ENCODE results near the gene CADPS2.

CADPS2 gene

DNA sequence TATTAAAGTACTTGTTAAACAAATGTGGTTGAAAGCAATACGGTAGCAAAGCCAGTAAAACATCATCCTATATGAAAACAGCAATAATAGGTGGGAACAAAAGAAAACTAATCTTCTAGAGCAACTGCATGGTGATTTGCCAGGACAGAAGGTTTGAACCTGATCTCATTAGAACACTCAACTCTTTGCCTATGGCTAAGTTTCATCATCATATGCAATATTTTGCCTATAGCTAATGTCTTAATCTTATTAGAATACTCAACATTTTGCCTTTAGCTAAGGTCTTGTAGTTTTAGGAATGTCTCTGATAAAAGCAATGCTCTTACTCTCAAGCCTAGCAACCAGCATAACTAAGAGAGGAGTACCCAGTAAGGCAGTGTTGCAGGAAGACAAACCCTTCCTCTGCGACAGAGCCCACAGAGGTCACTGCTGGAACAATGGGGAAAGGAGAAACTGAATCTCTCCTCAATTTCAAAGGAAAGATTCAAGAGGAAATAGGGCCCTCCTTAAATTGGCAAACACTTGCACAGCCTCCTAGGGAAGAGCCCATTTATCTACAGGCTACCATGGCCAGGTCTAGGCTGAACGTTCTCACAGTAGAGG is 38.3 kb downstream of the CADPS2 start:
- H3K36me3 ChIP-seq (ENCODE audit: control insufficient read depth in 1 of 2, insufficient read depth in 2 of 2, low read depth in 1 of 2, low read length in 2 of 2), result no peaks in the 10 kb centered on the region
- no peak overlapping the region for H3K4me2 ChIP-seq (ENCODE audit: low read length, poor library complexity, severe bottlenecking)
- H2BK12ac ChIP-seq (ENCODE audit: low read length in 2 of 2), result no peak overlapping the region
- 33% methylated on average over 1 of the region's 3 CpGs for WGBS
- H3K18ac ChIP-seq (ENCODE audit: low read depth in 1 of 2, low read length in 2 of 2), result no peak overlapping the region
- no peak overlapping the region for H4K8ac ChIP-seq (ENCODE audit: low read length)
- H2BK15ac ChIP-seq (ENCODE audit: low read depth, poor library complexity, severe bottlenecking), result no peak overlapping the region
- no peak overlapping the region for H3K4me3 ChIP-seq (ENCODE audit: insufficient read depth in 1 of 2, low read depth in 1 of 2, low read length in 2 of 2)
- no peak overlapping the region for H3K4ac ChIP-seq (ENCODE audit: low read depth in 1 of 2, low read length in 2 of 2)
- no peak overlapping the region for H2AK5ac ChIP-seq (ENCODE audit: low read length, severe bottlenecking)
- no peak overlapping the region for H2AFZ ChIP-seq (ENCODE audit: low read depth, low read length)
- H3K9me3 ChIP-seq (ENCODE audit: control insufficient read depth, low read length), result peaks cover 6% of the 10 kb centered on the region
- no peak overlapping the region for H3K27ac ChIP-seq (ENCODE audit: low read length, poor library complexity, severe bottlenecking)
- no peak overlapping the region for H3K14ac ChIP-seq (ENCODE audit: low read length in 2 of 2)
- H4K91ac ChIP-seq (ENCODE audit: low read length), result no peak overlapping the region
- H3K4me1 ChIP-seq (ENCODE audit: control insufficient read depth, insufficient read depth, low read depth, low read length), result no peaks in the 10 kb centered on the region
- no peak overlapping the region for H3K9ac ChIP-seq (ENCODE audit: low read length)
- H3K27me3 ChIP-seq (ENCODE audit: control insufficient read depth in 1 of 2, insufficient read depth in 1 of 2, low read length in 2 of 2), result no peaks in the 10 kb centered on the region
- no peak for DNase-seq
- no peak overlapping the region for H2BK5ac ChIP-seq (ENCODE audit: low read depth, low read length, poor library complexity, severe bottlenecking)
- no peak overlapping the region for H3K23ac ChIP-seq (ENCODE audit: low read length in 2 of 2)
- no peaks in the 10 kb centered on the region for H3K79me1 ChIP-seq (replicated peaks; ENCODE audit: low read length, poor library complexity, severe bottlenecking)
- no peak overlapping the region for H2BK120ac ChIP-seq (ENCODE audit: low read depth, low read length)

DNA sequence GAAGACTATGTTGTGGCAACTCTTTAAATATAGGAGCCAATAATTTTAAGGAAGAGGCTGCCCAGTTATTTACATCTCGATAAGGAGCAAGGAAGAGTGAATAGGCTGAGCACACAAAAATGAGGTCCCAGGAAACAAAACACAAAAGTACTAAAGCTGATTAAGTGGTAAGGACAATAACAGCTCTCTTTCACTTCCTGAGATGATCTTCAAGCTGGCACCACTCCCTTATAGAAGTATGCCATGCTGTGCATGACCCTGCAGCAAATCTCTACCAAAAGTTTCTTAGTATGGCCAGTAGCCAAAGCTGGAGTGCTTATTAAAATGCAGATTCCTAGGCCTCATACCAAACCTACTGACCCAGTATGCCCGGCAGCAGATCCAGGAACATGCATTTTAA is 39.7 kb downstream of the CADPS2 start:
- H3K18ac ChIP-seq (ENCODE audit: low read depth in 1 of 2, low read length in 2 of 2), result no peak overlapping the region
- H2AFZ ChIP-seq (ENCODE audit: low read depth, low read length), result no peak overlapping the region
- H4K8ac ChIP-seq (ENCODE audit: low read length), result no peak overlapping the region
- H3K4me1 ChIP-seq (ENCODE audit: control insufficient read depth, insufficient read depth, low read depth, low read length), result no peaks in the 10 kb centered on the region
- H3K4ac ChIP-seq (ENCODE audit: low read depth in 1 of 2, low read length in 2 of 2), result no peak overlapping the region
- H3K79me1 ChIP-seq (replicated peaks; ENCODE audit: low read length, poor library complexity, severe bottlenecking), result no peaks in the 10 kb centered on the region
- no peak overlapping the region for H3K4me3 ChIP-seq (ENCODE audit: insufficient read depth in 1 of 2, low read depth in 1 of 2, low read length in 2 of 2)
- H2BK120ac ChIP-seq (ENCODE audit: low read depth, low read length), result no peak overlapping the region
- DNase-seq, result no peak
- no peak overlapping the region for H4K91ac ChIP-seq (ENCODE audit: low read length)
- H2AK5ac ChIP-seq (ENCODE audit: low read length, severe bottlenecking), result no peak overlapping the region
- WGBS, result 93% methylated on average over 2 of the region's 2 CpGs
- no peak overlapping the region for H2BK15ac ChIP-seq (ENCODE audit: low read depth, poor library complexity, severe bottlenecking)
- no peak overlapping the region for H2BK5ac ChIP-seq (ENCODE audit: low read depth, low read length, poor library complexity, severe bottlenecking)
- H2BK12ac ChIP-seq (ENCODE audit: low read length in 2 of 2), result no peak overlapping the region
- H3K27ac ChIP-seq (ENCODE audit: low read length, poor library complexity, severe bottlenecking), result no peak overlapping the region
- H3K4me2 ChIP-seq (ENCODE audit: low read length, poor library complexity, severe bottlenecking), result no peak overlapping the region
- H3K23ac ChIP-seq (ENCODE audit: low read length in 2 of 2), result no peak overlapping the region
- no peaks in the 10 kb centered on the region for H3K36me3 ChIP-seq (ENCODE audit: control insufficient read depth in 1 of 2, insufficient read depth in 2 of 2, low read depth in 1 of 2, low read length in 2 of 2)
- no peak overlapping the region for H3K9ac ChIP-seq (ENCODE audit: low read length)
- H3K9me3 ChIP-seq (ENCODE audit: control insufficient read depth, low read length), result peaks cover 6% of the 10 kb centered on the region
- H3K27me3 ChIP-seq (ENCODE audit: control insufficient read depth in 1 of 2, insufficient read depth in 1 of 2, low read length in 2 of 2), result no peaks in the 10 kb centered on the region
- no peak overlapping the region for H3K14ac ChIP-seq (ENCODE audit: low read length in 2 of 2)

DNA sequence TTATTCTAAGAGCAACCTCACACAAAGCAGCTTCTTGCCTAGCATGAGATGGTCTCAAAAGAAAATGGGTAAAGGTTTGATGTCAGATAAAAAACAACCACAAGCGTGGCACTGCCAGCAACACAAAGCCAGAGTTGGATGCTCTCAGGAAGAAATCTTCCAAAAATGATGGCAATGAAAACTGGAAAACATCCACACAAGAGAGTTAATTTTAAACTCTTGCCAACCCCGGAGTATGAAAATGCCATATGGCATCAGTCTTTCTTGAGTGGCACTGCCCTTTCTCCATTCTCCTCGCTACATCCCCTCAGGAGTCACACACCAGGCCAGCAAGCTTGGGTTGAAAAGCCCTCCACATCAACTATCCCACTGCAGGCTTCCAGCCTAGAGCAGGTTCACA is 41.0 kb downstream of the CADPS2 start:
- Histone ChIP-seq H4K91ac (ENCODE audit: low read length) (no peak overlapping the region), H3K9ac (ENCODE audit: low read length) (no peak overlapping the region), H3K4me2 (ENCODE audit: low read length, poor library complexity, severe bottlenecking) (no peak overlapping the region), H3K36me3 (ENCODE audit: control insufficient read depth in 1 of 2, insufficient read depth in 2 of 2, low read depth in 1 of 2, low read length in 2 of 2) (no peaks in the 10 kb centered on the region), H3K27ac (ENCODE audit: low read length, poor library complexity, severe bottlenecking) (no peak overlapping the region), H2BK15ac (ENCODE audit: low read depth, poor library complexity, severe bottlenecking) (no peak overlapping the region), H3K27me3 (ENCODE audit: control insufficient read depth in 1 of 2, insufficient read depth in 1 of 2, low read length in 2 of 2) (no peaks in the 10 kb centered on the region), H4K8ac (ENCODE audit: low read length) (no peak overlapping the region), H2AFZ (ENCODE audit: low read depth, low read length) (no peak overlapping the region), H3K79me1 (replicated peaks; ENCODE audit: low read length, poor library complexity, severe bottlenecking) (no peaks in the 10 kb centered on the region), H2BK120ac (ENCODE audit: low read depth, low read length) (no peak overlapping the region), H3K23ac (ENCODE audit: low read length in 2 of 2) (no peak overlapping the region), H2AK5ac (ENCODE audit: low read length, severe bottlenecking) (no peak overlapping the region), H3K18ac (ENCODE audit: low read depth in 1 of 2, low read length in 2 of 2) (no peak overlapping the region), H3K9me3 (ENCODE audit: control insufficient read depth, low read length) (no peaks in the 10 kb centered on the region), H3K4me1 (ENCODE audit: control insufficient read depth, insufficient read depth, low read depth, low read length) (no peaks in the 10 kb centered on the region), H2BK5ac (ENCODE audit: low read depth, low read length, poor library complexity, severe bottlenecking) (no peak overlapping the region), H3K4ac (ENCODE audit: low read depth in 1 of 2, low read length in 2 of 2) (no peak overlapping the region), H3K4me3 (ENCODE audit: insufficient read depth in 1 of 2, low read depth in 1 of 2, low read length in 2 of 2) (no peak overlapping the region), H3K14ac (ENCODE audit: low read length in 2 of 2) (no peak overlapping the region), H2BK12ac (ENCODE audit: low read length in 2 of 2) (no peak overlapping the region)
- no peak for DNase-seq
- 92% methylated on average over 3 of the region's 3 CpGs for WGBS

DNA sequence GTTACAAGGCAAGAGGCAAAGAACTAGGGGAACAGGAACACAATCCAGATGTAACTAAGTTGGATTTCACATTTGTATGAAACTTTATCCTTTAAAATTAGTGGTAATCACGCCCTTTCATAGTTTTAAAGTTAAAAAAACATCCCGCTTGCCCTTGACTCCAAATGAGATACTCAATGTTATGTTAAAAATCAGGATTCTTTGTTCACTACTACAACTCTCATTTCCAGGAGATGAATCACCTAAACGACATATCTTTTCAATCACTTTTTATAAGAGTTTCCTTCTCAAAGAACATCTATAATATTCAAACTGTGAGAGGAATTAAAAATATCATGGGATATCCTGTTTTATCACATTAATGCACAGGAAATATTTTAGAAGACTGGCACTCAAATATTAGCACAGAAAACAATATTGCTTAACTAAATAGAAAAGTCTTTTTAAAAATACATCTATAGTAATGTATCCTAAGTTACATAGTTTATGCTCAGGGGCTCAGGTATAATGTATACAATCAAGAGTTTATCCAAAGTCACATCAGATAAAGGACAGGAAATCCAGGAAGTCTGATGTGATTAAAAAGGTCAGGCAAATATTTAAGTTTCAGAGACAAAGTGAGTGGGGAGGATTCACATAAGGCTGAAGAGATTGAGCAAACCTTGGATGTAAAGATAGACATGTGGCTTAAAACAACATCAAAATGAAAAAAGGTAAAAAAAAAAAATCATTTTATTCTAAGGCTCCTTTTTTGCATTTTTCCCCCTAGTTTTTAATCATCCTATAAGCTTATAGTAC is 41.9 kb downstream of the CADPS2 start:
- H2AFZ ChIP-seq (ENCODE audit: low read depth, low read length), result no peak overlapping the region

More for the DNA sequence above, 41.9 kb downstream of the CADPS2 start:
- Histone ChIP-seq H3K27me3 (ENCODE audit: control insufficient read depth in 1 of 2, insufficient read depth in 1 of 2, low read length in 2 of 2) (no peaks in the 10 kb centered on the region), H2BK120ac (ENCODE audit: low read depth, low read length) (no peak overlapping the region), H2AK5ac (ENCODE audit: low read length, severe bottlenecking) (no peak overlapping the region), H4K8ac (ENCODE audit: low read length) (no peak overlapping the region), H2BK5ac (ENCODE audit: low read depth, low read length, poor library complexity, severe bottlenecking) (no peak overlapping the region), H3K23ac (ENCODE audit: low read length in 2 of 2) (no peak overlapping the region), H3K27ac (ENCODE audit: low read length, poor library complexity, severe bottlenecking) (no peak overlapping the region), H3K9me3 (ENCODE audit: control insufficient read depth, low read length) (no peaks in the 10 kb centered on the region), H3K79me1 (replicated peaks; ENCODE audit: low read length, poor library complexity, severe bottlenecking) (no peaks in the 10 kb centered on the region), H2BK12ac (ENCODE audit: low read length in 2 of 2) (no peak overlapping the region), H3K18ac (ENCODE audit: low read depth in 1 of 2, low read length in 2 of 2) (no peak overlapping the region), H3K4me1 (ENCODE audit: control insufficient read depth, insufficient read depth, low read depth, low read length) (no peaks in the 10 kb centered on the region), H3K14ac (ENCODE audit: low read length in 2 of 2) (no peak overlapping the region), H3K9ac (ENCODE audit: low read length) (no peak overlapping the region), H3K36me3 (ENCODE audit: control insufficient read depth in 1 of 2, insufficient read depth in 2 of 2, low read depth in 1 of 2, low read length in 2 of 2) (no peaks in the 10 kb centered on the region), H4K91ac (ENCODE audit: low read length) (peak overlapping the region; percentile 61), H3K4me3 (ENCODE audit: insufficient read depth in 1 of 2, low read depth in 1 of 2, low read length in 2 of 2) (no peak overlapping the region), H2BK15ac (ENCODE audit: low read depth, poor library complexity, severe bottlenecking) (no peak overlapping the region), H3K4me2 (ENCODE audit: low read length, poor library complexity, severe bottlenecking) (no peak overlapping the region), H3K4ac (ENCODE audit: low read depth in 1 of 2, low read length in 2 of 2) (no peak overlapping the region)
- DNase-seq, result no peak
- 82% methylated on average over 2 of the region's 3 CpGs for WGBS

Data from mesenchymal stem cell (in vitro differentiated cells and primary cell).